ENCODE data around the gene IGF1R.

The IGF1R gene

GRCh38 chr15:98888820-98889479 is 240.6 kb downstream of the IGF1R start:
- H3K27ac Mint-ChIP-seq = no peak overlapping the region

GRCh38 chr15:98889930-98890695 is 241.8 kb downstream of the IGF1R start:
- Mint-ChIP-seq H3K36me3 (peaks cover 5% of the 10 kb centered on the region), H3K4me3 (no peak overlapping the region), H3K27ac (no peak overlapping the region), H3K27me3 (no peaks in the 10 kb centered on the region), H3K4me1 (peaks cover 5% of the 10 kb centered on the region), H3K9me3 (no peaks in the 10 kb centered on the region)
- no peak for ATAC-seq

More at GRCh38 chr15:98888820-98889479, 240.6 kb downstream of the IGF1R start:
- Mint-ChIP-seq H3K36me3 (no peaks in the 10 kb centered on the region), H3K4me1 (peaks cover 5% of the 10 kb centered on the region), H3K4me3 (no peak overlapping the region), H3K9me3 (no peaks in the 10 kb centered on the region), H3K27me3 (no peaks in the 10 kb centered on the region)
- no peak for ATAC-seq

- Mint-ChIP-seq H3K9me3 (no peaks in the 10 kb centered on the region), H3K36me3 (peaks cover 6% of the 10 kb centered on the region), H3K27me3 (no peaks in the 10 kb centered on the region), H3K4me1 (peaks cover 5% of the 10 kb centered on the region), H3K4me3 (no peak overlapping the region), H3K27ac (no peak overlapping the region)
- ATAC-seq = no peak
Measured at GRCh38 chr15:98891301-98891700, 243.0 kb downstream of the IGF1R start.

- peaks cover 5% of the 10 kb centered on the region for H3K4me1 Mint-ChIP-seq
- H3K36me3 Mint-ChIP-seq = peaks cover 17% of the 10 kb centered on the region
- no peak overlapping the region for H3K27ac Mint-ChIP-seq
- no peak overlapping the region for H3K4me3 Mint-ChIP-seq
- H3K9me3 Mint-ChIP-seq = no peaks in the 10 kb centered on the region
- no peak for ATAC-seq
- H3K27me3 Mint-ChIP-seq = no peaks in the 10 kb centered on the region
Measured at GRCh38 chr15:98893401-98893800, 245.1 kb downstream of the IGF1R start.

GRCh38 chr15:98894312-98894711 is 246.0 kb downstream of the IGF1R start:
- no peak overlapping the region for H3K4me3 Mint-ChIP-seq
- H3K27me3 Mint-ChIP-seq = no peaks in the 10 kb centered on the region
- no peaks in the 10 kb centered on the region for H3K9me3 Mint-ChIP-seq
- H3K36me3 Mint-ChIP-seq = peaks cover 17% of the 10 kb centered on the region
- ATAC-seq = no peak
- no peaks in the 10 kb centered on the region for H3K4me1 Mint-ChIP-seq
- no peak overlapping the region for H3K27ac Mint-ChIP-seq

GRCh38 chr15:98896002-98896721 is 247.8 kb downstream of the IGF1R start:
- no peaks in the 10 kb centered on the region for H3K27me3 Mint-ChIP-seq
- H3K4me1 Mint-ChIP-seq = no peaks in the 10 kb centered on the region
- H3K36me3 Mint-ChIP-seq = peaks cover 17% of the 10 kb centered on the region
- no peaks in the 10 kb centered on the region for H3K9me3 Mint-ChIP-seq
- H3K4me3 Mint-ChIP-seq = no peak overlapping the region
- ATAC-seq = no peak
- no peak overlapping the region for H3K27ac Mint-ChIP-seq

GRCh38 chr15:98896802-98897732 is 248.7 kb downstream of the IGF1R start:
- H3K9me3 Mint-ChIP-seq = no peaks in the 10 kb centered on the region
- ATAC-seq = no peak
- peaks cover 23% of the 10 kb centered on the region for H3K36me3 Mint-ChIP-seq
- H3K27ac Mint-ChIP-seq = no peak overlapping the region
- no peak overlapping the region for H3K4me3 Mint-ChIP-seq
- no peaks in the 10 kb centered on the region for H3K27me3 Mint-ChIP-seq
- H3K4me1 Mint-ChIP-seq = no peaks in the 10 kb centered on the region

GRCh38 chr15:98898122-98898521 is 249.8 kb downstream of the IGF1R start:
- H3K27ac Mint-ChIP-seq = no peak overlapping the region

GRCh38 chr15:98899272-98900021 is 251.1 kb downstream of the IGF1R start:
- Mint-ChIP-seq H3K4me3 (no peak overlapping the region), H3K27ac (no peak overlapping the region), H3K4me1 (peaks cover 7% of the 10 kb centered on the region), H3K27me3 (no peaks in the 10 kb centered on the region), H3K36me3 (peaks cover 29% of the 10 kb centered on the region), H3K9me3 (no peaks in the 10 kb centered on the region)
- no peak for ATAC-seq

More at GRCh38 chr15:98898122-98898521, 249.8 kb downstream of the IGF1R start:
- H3K36me3 Mint-ChIP-seq = peaks cover 23% of the 10 kb centered on the region
- no peaks in the 10 kb centered on the region for H3K4me1 Mint-ChIP-seq
- no peaks in the 10 kb centered on the region for H3K27me3 Mint-ChIP-seq
- ATAC-seq = no peak
- no peak overlapping the region for H3K4me3 Mint-ChIP-seq
- H3K9me3 Mint-ChIP-seq = no peaks in the 10 kb centered on the region

- Mint-ChIP-seq H3K4me1 (peaks cover 7% of the 10 kb centered on the region), H3K36me3 (peaks cover 23% of the 10 kb centered on the region), H3K27me3 (no peaks in the 10 kb centered on the region), H3K4me3 (no peak overlapping the region), H3K27ac (no peak overlapping the region), H3K9me3 (no peaks in the 10 kb centered on the region)
- no peak for ATAC-seq
Measured at GRCh38 chr15:98900356-98900755, 252.0 kb downstream of the IGF1R start.

- Mint-ChIP-seq H3K36me3 (peaks cover 23% of the 10 kb centered on the region), H3K4me1 (peaks cover 7% of the 10 kb centered on the region), H3K4me3 (no peak overlapping the region), H3K27ac (no peak overlapping the region), H3K27me3 (no peaks in the 10 kb centered on the region), H3K9me3 (no peaks in the 10 kb centered on the region)
- no peak for ATAC-seq
Measured at GRCh38 chr15:98901434-98902072, 253.2 kb downstream of the IGF1R start.

GRCh38 chr15:98902931-98903330 is 254.6 kb downstream of the IGF1R start:
- no peak for ATAC-seq
- Mint-ChIP-seq H3K9me3 (no peaks in the 10 kb centered on the region), H3K4me1 (peaks cover 7% of the 10 kb centered on the region), H3K4me3 (no peak overlapping the region), H3K27ac (no peak overlapping the region), H3K27me3 (no peaks in the 10 kb centered on the region), H3K36me3 (peaks cover 12% of the 10 kb centered on the region)

- Mint-ChIP-seq H3K36me3 (peaks cover 16% of the 10 kb centered on the region), H3K27ac (no peak overlapping the region), H3K27me3 (no peaks in the 10 kb centered on the region), H3K9me3 (no peaks in the 10 kb centered on the region), H3K4me1 (peaks cover 7% of the 10 kb centered on the region), H3K4me3 (no peak overlapping the region)
- no peak for ATAC-seq
Measured at GRCh38 chr15:98903377-98904018, 255.2 kb downstream of the IGF1R start.
